Pancreas (tissue), 10 donors: Measurements from ENCODE around the gene CLIC5. TPM values are rescaled to one million over a fixed set of nuclear protein-coding genes. Genes with fewer than 3 reads are reported as not detected.

Experiments used
- ATAC-seq, 4 donors: fragments of 200-7000 bp; cut with Tn5 transposase; one replicate each; pipeline versions ENCODE4 v1.8.0 to v1.9.1; 2020; ENCODE audit warnings: mild to moderate bottlenecking in 4 of 4, moderate library complexity in 4 of 4
- DNase-seq, 6 donors: peaks; one replicate each; pipeline ENCODE4 v3.0.0-alpha.2; 2020
- FAIRE-seq: peaks from 2 replicates; lab custom pipeline; 2012; peaks lifted over from hg19 to GRCh38; lab: Jason Lieb, UNC
- H3K27ac ChIP-seq, 4 donors: fragments of 200-600 bp; sonication (generic); 1 replicate in 3 of 4; 2 replicates in 1 of 4; pipeline versions ENCODE4 v1.5.0 to v1.8.0; 2020
- H3K27me3 ChIP-seq, 4 donors: fragments of 200-600 bp; one replicate each; pipeline ENCODE4 v1.8.0; 2021
- H3K36me3 ChIP-seq, 3 donors: fragments of 200-600 bp; sonication (generic) in 1 of 3; one replicate each; pipeline versions ENCODE4 v1.5.0 to v1.8.0; 2020 to 2021
- H3K4me1 ChIP-seq, 3 donors: fragments of 200-600 bp; one replicate each; pipeline ENCODE4 v1.8.0; 2021
- H3K4me3 ChIP-seq, 4 donors: fragments of 200-600 bp; sonication (generic) in 2 of 4; one replicate each; pipeline versions ENCODE4 v1.5.0 to v1.8.0; 2020 to 2021
- H3K9me3 ChIP-seq, 4 donors: fragments of 200-600 bp; one replicate each; pipeline ENCODE4 v1.8.0; 2021
- CTCF ChIP-seq, 4 donors: fragments of 200-600 bp; sonication (generic) in 3 of 4; IDR thresholded peaks; one replicate each; pipeline versions ENCODE4 v1.5.0 to v1.8.0; 2021; ENCODE audit warnings: antibody characterized with exemption in 4 of 4
- WGBS, 2 donors: extraction: QIAGEN DNeasy Blood & Tissue Kit; methylation state at CpG; one replicate each; pipeline ENCODE4 v1.1.7; 2013; 5-methylcytosine and 5-hydroxymethylcytosine counted together
- intact Hi-C, 3 donors: fragments of 100-400 bp; cut with DNase I; formaldehyde crosslinking; loops; one replicate each; pipeline versions ENCODE4 v1.11.1 to v1.14.2; 2022
- polyA plus RNA-seq, 2 donors: library from polyadenylated mRNA; stranded (reverse); fragments of 200-250 nt; gene quantifications; one replicate each; pipeline ENCODE4 v1.2.3, GENCODE V29; 2013
- total RNA-seq, 6 donors: library from RNA; stranded (reverse); fragmentation: NEBNext Ultra II Directional in 4 of 6; extraction: Animal tissue kit (Norgen Biotek cat#: 25700) in 4 of 6; gene quantifications; one replicate each; pipeline versions ENCODE4 v1.2.1 to v1.2.4, GENCODE V29; 2021 to 2023
- donor health status: healthy with polysubstance abuse.
- donor health status: DM: no; HTN: no; CAD: no; lungs with moderate emphysema.
- donor health status: DM: no; HTN: no; CAD: no.
- donor health status: control.
- donor health status: control.
- donor health status: Bipolar disorder and iron deficiency.
- donor health status: DM: yes; HTN: yes; CAD: no.
- donor health status: DM: no; HTN: no; CAD: no.
- donor health status: DM: no; HTN: no; CAD: no.
- donor health status: DM: yes; HTN: yes; CAD: no.

The CLIC5 gene
- total and polyA plus RNA-seq, 8 donors = 0.53 to 2.1 (median 1.3) TPM

- intact Hi-C loops = loop anchor here in 1 of 3 donors (10.0 kb wide), 1 partner anchor 1446 kb away; no protein-coding TSS in a partner anchor
- DNase-seq = no peak
- H3K36me3 ChIP-seq = no peaks in the 10 kb centered on the region
Measured at GRCh38 chr6:45920819-45921511, 94.7 kb downstream of the CLIC5 start.

GRCh38 chr6:45917439-45917838, 98.2 kb downstream of the CLIC5 start:
- ATAC-seq (no peak), FAIRE-seq (no peak), DNase-seq (no peak)
- no peaks in the 10 kb centered on the region for H3K9me3 ChIP-seq
- WGBS, 2 donors = 90 to 97% methylated on average over 2 of the region's 2 CpGs
- H3K27ac ChIP-seq = no peak overlapping the region
- intact Hi-C loops = no loop called here
- no peaks in the 10 kb centered on the region for H3K4me1 ChIP-seq
- H3K27me3 ChIP-seq = no peaks in the 10 kb centered on the region
- no peaks in the 10 kb centered on the region for H3K36me3 ChIP-seq
- TF ChIP-seq CTCF (IDR thresholded peaks at IDR 0.05) = no peak
- no peak overlapping the region for H3K4me3 ChIP-seq

More at GRCh38 chr6:45920819-45921511, 94.7 kb downstream of the CLIC5 start:
- H3K27me3 ChIP-seq = peaks cover 0 to 4% (median 0%) of the 10 kb centered on the region in 4 donors
- no peak overlapping the region for H3K4me3 ChIP-seq
- TF ChIP-seq CTCF (IDR thresholded peaks at IDR 0.05) = no peak
- H3K9me3 ChIP-seq = no peaks in the 10 kb centered on the region
- H3K4me1 ChIP-seq = no peaks in the 10 kb centered on the region
- ATAC-seq (no peak), FAIRE-seq (no peak)
- 68 to 75% methylated on average over 5 of the region's 5 CpGs for WGBS, 2 donors
- H3K27ac ChIP-seq = no peak overlapping the region

- WGBS, 2 donors = 81 to 83% methylated on average over 5 of the region's 5 CpGs
- no peaks in the 10 kb centered on the region for H3K4me1 ChIP-seq
- no peak for TF ChIP-seq CTCF (IDR thresholded peaks at IDR 0.05)
- intact Hi-C loops = no loop called here
- DNase-seq = no peak
- H3K36me3 ChIP-seq = no peaks in the 10 kb centered on the region
- ATAC-seq = no peak
- no peaks in the 10 kb centered on the region for H3K27me3 ChIP-seq
- no peak for FAIRE-seq
- H3K27ac ChIP-seq = no peak overlapping the region
- no peaks in the 10 kb centered on the region for H3K9me3 ChIP-seq
- no peak overlapping the region for H3K4me3 ChIP-seq
Measured at GRCh38 chr6:45916692-45917091, 99.0 kb downstream of the CLIC5 start.

- no peak for FAIRE-seq
- H3K27ac ChIP-seq = no peak overlapping the region
- H3K4me1 ChIP-seq = no peaks in the 10 kb centered on the region
- ATAC-seq = no peak
- H3K27me3 ChIP-seq = no peaks in the 10 kb centered on the region
- TF ChIP-seq CTCF (IDR thresholded peaks at IDR 0.05) = no peak
- WGBS, 2 donors = 91 to 94% methylated on average over 3 of the region's 3 CpGs
- intact Hi-C loops = no loop called here
- no peaks in the 10 kb centered on the region for H3K36me3 ChIP-seq
- no peaks in the 10 kb centered on the region for H3K9me3 ChIP-seq
- no peak overlapping the region for H3K4me3 ChIP-seq
- DNase-seq = no peak
Measured at GRCh38 chr6:45915780-45916468, 99.7 kb downstream of the CLIC5 start.

GRCh38 chr6:45911691-45912090, 104.0 kb downstream of the CLIC5 start:
- FAIRE-seq (no peak), ATAC-seq (no peak), DNase-seq (no peak)
- H3K4me3 ChIP-seq = no peak overlapping the region
- no peaks in the 10 kb centered on the region for H3K27me3 ChIP-seq
- H3K27ac ChIP-seq = no peak overlapping the region
- intact Hi-C loops = no loop called here
- no peaks in the 10 kb centered on the region for H3K9me3 ChIP-seq
- WGBS, 2 donors = 77 to 86% methylated on average over 7 of the region's 7 CpGs
- H3K36me3 ChIP-seq = no peaks in the 10 kb centered on the region
- TF ChIP-seq CTCF (IDR thresholded peaks at IDR 0.05) = no peak
- no peaks in the 10 kb centered on the region for H3K4me1 ChIP-seq
